GM19468 (cell line): ENCODE results near the gene PELI3.

Experiments
- ATAC-seq: cut with Tn5 transposase; IDR thresholded peaks from one replicate; pipeline ENCODE4 v1.9.1; 2021; ENCODE audit warnings: mild to moderate bottlenecking, moderate library complexity, moderate number of reproducible peaks; ENCODE audit not compliant: unreplicated experiment; ENCODE audit errors: extremely low read depth

The PELI3 gene

DNA sequence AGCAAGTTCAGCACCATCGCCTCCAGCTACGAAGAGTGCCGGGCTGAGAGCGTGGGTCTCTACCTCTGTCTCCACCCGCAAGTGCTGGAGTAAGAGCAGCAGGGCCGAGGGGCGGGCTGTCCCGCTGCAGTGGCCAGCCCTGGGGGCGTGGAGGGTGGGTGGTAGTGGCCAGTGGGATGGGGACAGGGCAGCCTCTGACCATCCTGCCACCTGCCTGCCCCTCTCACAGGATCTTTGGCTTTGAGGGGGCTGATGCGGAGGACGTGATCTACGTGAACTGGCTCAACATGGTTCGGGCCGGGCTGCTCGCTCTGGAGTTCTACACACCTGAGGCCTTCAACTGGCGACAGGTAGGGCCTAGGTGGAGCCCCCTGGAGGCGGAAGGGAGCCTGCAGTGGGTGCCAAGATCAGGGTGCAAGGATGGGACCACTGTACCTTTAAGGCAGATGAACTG lies 28.7 kb downstream of the PELI3 start:
- no peak for ATAC-seq

- no peak for ATAC-seq
Measured at GRCh38 chr11:66497206-66497605, 30.5 kb downstream of the PELI3 start.

DNA sequence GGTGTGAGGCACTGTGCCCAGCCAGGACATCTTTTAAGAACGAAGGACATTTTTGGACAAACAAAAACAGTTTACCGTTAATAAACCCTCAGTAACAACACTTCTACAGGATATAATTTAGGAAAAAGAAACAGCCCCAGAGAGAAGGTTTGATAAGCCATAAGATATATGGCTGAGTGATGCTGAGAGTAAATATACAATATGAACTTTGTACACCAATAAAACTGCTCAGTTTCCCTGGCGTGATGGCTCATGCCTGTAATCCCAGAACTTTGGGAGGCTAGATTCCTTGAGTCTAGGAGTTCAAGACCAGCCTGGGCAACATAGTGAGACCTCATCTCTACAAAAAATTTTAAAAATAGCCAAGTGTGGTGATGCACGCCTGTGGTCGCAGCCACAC lies 31.8 kb downstream of the PELI3 start:
- no peak for ATAC-seq

DNA sequence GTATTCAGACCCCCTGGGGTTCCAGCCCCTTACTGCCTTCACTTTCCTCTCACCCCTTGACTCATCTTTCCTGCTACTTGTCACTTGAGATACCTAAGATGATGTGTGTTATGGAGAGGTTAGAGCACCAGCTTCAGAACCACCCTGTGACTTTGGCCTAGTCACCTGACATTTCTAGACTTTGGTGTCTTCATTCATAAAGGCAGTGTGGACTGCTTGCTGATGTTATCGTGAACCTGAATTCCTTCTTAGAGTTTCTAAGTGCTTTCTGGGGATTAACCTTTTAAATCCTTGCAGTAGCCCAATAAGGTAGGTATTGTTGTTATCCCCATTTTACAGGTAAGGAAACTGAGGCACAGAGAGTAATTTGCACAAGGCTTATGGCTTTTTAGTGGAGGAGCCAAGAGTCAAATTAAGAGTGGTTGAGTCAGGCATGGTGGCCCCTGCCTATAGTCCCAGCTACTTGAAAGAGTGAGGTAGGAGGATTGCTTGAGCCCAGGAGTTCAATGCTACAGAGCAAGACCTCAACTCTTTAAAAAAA lies 38.6 kb downstream of the PELI3 start:
- ATAC-seq = no peak

DNA sequence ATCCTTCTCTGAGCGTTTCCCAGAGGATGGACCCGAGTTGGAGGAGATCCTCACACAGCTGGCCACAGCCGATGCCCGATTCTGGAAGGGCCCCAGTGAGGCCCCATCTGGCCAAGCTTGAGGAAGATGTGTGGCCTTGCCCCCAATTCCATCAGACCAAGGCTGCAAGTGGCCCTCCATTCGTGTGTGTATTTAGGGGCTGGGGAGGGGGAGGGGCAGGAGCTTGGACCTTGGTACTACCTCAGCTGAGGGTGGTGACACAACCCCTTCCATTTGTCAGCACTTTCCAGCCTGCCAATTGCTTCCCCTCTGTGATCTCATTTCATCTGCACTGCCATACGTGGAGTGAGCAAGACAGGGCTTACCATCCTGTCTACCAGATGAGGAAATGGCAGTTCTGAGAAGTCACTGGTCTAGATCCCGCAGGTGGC lies 42.4 kb downstream of the PELI3 start:
- no peak for ATAC-seq

DNA sequence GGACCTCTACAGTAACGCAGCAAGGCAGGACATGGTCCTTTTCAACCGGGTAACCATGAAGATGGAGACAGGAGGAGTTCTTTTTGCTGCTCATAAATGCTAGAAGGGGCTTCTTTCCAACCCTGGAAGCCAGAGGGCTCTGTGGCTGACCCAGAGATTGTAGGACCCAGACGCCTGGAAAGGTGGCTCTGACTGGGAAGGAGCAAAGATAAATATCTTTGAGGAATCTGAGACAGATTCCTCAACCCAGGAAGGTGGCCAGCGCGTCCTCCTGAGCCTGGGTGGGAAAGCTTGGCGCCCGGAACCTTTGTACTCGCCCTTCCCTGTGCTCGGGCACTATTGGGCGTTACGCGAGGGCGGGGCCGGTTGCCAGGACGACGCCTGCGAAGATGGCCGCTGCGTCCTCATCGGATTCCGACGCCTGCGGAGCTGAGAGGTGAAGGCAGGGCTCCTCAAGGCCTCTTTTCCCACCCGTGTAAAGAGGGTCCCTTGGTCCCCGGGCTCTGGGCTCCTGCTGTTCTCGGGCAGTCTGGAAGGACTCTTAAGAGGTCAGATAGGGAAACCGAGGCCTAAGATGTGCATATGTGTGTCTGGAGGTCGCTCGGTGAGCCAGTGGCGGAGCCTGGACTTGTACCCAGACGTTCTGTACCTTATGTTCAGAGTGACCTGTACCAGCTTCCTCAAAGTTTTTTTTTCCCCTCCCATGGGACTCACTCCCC lies 43.7 kb downstream of the PELI3 start, which contains the start of gene BBS1:
BBS1 (plus strand) TSS at position 365 of the 719 bp plus-strand sequence; CDS start at position 390, 25 bp downstream.
- ATAC-seq = no peak

DNA sequence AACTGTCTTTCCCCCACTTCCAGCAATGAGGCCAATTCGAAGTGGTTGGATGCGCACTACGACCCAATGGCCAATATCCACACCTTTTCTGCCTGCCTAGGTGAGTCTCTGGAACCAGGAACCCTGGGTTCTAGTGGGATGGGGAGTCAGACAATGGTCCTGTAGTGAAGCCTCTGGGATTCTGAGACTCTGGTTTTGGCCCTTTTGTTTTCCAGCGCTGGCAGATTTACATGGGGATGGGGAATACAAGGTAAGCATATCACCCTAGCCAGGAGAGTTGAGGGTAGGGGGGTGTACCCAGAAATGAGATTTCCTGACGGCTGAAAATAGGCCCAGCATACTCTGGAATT lies 44.3 kb downstream of the PELI3 start:
- ATAC-seq = no peak

DNA sequence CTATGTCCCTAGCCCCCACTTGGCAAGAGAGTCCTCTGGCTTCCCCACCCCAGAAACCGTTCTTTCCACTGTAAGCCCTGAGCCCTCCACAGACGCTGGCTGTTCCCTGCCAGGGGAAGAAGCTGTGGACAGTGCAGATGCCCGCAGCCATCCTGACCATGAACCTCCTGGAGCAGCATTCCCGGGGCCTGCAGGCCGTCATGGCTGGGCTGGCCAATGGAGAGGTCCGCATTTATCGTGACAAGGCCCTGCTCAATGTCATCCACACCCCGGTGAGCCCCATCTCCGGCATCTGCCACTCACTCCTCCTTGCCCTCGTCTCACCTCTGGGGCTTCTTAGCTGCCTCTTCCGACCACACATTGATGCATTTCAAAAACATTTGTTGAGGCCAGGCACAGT lies 56.9 kb downstream of the PELI3 start:
- ATAC-seq = no peak

DNA sequence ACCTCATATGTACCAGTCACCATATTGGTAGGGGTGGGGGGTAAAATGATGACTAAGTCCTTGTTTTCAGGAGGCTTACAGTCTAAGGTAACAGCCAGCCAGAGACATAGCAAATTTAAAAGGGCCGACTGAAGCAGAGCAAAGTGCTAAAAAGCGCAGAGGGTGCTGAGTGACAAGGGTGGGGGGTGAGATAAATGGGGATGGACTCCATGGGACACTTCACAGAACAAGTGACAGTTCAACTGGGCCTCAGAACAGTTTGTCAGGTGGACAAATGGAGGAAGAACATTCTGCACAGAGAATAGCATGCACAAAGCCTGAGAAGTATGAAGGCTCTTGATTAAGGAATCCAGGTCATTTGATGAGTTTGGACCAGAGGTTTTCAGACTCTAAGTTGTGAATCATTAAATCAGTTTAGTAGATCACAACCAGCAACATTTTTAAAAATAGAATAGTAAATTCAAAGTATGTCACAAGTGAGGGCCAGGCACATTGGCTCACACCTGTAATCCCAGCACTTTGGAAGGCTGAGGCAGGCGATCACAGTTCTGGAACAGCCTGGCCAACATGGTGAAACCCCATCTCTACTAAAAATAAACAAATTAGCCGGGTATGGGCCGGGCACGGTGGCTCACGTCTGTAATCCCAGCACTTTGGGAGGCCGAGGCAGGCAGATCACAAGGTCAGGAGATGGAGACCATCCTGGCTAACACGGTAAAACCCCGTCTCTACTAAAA lies 57.8 kb downstream of the PELI3 start:
- no peak for ATAC-seq
